ENCODE results near the gene RNF182. TPM values are rescaled to one million over a fixed set of nuclear protein-coding genes. Genes with fewer than 3 reads are reported as not detected.

The RNF182 gene
- total and polyA plus RNA-seq, 2 donors (not counting 1 experiment from before 2014, with no cell fraction given): 0.10 TPM; not detected in 1

GRCh38 chr6:13923527-13924145, 1.1 kb upstream of the RNF182 start:
- Histone ChIP-seq H3K27ac (ENCODE audit: low read length in 2 of 2) (no peak overlapping the region), H3K79me2 (ENCODE audit: control insufficient read depth, insufficient read depth, low read length) (no peaks in the 10 kb centered on the region), H3K9ac (ENCODE audit: low read length) (no peak overlapping the region), H3K4me1 (ENCODE audit: control insufficient read depth in 2 of 2, insufficient read depth in 2 of 2, low read length in 2 of 2) (peaks cover 15 to 22% of the 10 kb centered on the region in 2 donors), H3K9me3 (ENCODE audit: control extremely low read depth in 1 of 3, control insufficient read depth in 2 of 3, insufficient read depth in 1 of 3, low read length in 2 of 3) (peaks cover 0 to 5% (median 4%) of the 10 kb centered on the region in 3 donors), H3K36me3 (replicated peaks in 1 of 2; ENCODE audit: control extremely low read depth in 1 of 2, control insufficient read depth in 1 of 2, extremely low read depth in 1 of 2, insufficient read depth in 2 of 2, low read length in 1 of 2) (no peaks in the 10 kb centered on the region), H3K27me3 (replicated peaks in 1 of 4; ENCODE audit: control extremely low read depth in 1 of 4, control insufficient read depth in 3 of 4, insufficient read depth in 4 of 4, low read length in 3 of 4) (peaks cover 0 to 52% (median 38%) of the 10 kb centered on the region in 4 experiments), H2AFZ (ENCODE audit: insufficient read depth, low read depth, low read length, poor library complexity, severe bottlenecking) (peak overlapping the region; percentile 64), H3K4me2 (replicated peaks; ENCODE audit: low read depth, low read length, poor library complexity, severe bottlenecking) (peak overlapping the region; percentile 79), H3K4me3 (ENCODE audit: control extremely low read depth in 1 of 5, extremely low read depth in 1 of 5, insufficient read depth in 1 of 5, low read depth in 2 of 5, low read length in 4 of 5) (peak overlapping the region in 1 of 5 experiments; percentile 65), H4K20me1 (ENCODE audit: control insufficient read depth, insufficient read depth, low read length, poor library complexity, severe bottlenecking) (no peaks in the 10 kb centered on the region)
- peaks cover 55% of the 10 kb centered on the region for H3K27me3 Mint-ChIP-seq
- ChIA-PET CTCF (interaction anchor here (0.9 to 4.1 kb wide), 7 partner anchors 12 to 221 kb away, joined by 3 to 33 read pairs (median 6); no protein-coding TSS in a partner anchor), POLR2A (no interaction called here)
- peak overlapping the region; percentile 90 for H3K4me3 Mint-ChIP-seq
- ATAC-seq (ENCODE audit: low read depth) (no peak), DNase-seq (no peak)
- no peaks in the 10 kb centered on the region for H3K9me3 Mint-ChIP-seq (ENCODE audit: insufficient read depth)
- intact Hi-C loops (cut with micrococcal nuclease): no loop called here
- no peak for TF ChIP-seq EZH2 (IDR thresholded peaks at IDR 0.05; ENCODE audit: borderline replicate concordance, insufficient read depth, low read depth, low read length, poor library complexity, severe bottlenecking)
- TF ChIP-seq CTCF (IDR thresholded peaks at IDR 0.05): no peak
- H3K4me1 Mint-ChIP-seq: peaks cover 13% of the 10 kb centered on the region
- peak overlapping the region; percentile 43 for H3K27ac Mint-ChIP-seq
- WGBS (ENCODE audit: insufficient coverage): 86% methylated on average over 1 of the region's 5 CpGs

Data from B cell (primary cell).